ENCODE data around the gene PCNT.
"Not testable (repeated sequence)": the region's sequence is repeated elsewhere in the genome, so short reads cannot be mapped to it uniquely, and the experiment has no call there.

The PCNT gene

DNA sequence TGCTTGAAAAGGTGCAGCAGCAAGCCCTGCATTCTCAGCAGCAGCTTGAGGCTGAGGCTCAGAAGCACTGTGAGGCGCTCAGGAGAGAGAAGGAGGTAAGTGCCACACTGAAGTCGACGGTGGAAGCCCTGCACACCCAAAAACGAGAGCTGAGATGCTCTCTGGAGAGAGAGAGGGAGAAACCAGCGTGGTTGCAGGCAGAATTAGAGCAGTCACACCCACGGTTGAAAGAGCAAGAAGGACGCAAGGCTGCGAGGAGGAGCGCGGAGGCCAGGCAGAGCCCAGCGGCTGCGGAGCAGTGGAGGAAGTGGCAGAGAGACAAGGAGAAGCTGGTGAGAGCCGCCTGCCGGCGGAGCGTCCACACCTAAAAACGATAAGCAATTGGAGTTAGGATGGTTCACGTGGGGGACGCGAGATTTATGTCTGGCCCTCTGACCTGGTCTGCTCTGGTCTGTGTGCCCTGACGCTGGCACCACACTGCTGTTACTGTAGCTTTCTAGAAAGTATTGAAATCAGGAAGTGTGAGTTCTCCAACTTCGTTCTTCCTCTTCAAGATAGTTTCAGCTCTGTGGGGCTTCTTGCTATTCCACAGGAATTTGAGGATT is 108.0 kb downstream of the PCNT start:
- TF ChIP-seq, protein P1, sequence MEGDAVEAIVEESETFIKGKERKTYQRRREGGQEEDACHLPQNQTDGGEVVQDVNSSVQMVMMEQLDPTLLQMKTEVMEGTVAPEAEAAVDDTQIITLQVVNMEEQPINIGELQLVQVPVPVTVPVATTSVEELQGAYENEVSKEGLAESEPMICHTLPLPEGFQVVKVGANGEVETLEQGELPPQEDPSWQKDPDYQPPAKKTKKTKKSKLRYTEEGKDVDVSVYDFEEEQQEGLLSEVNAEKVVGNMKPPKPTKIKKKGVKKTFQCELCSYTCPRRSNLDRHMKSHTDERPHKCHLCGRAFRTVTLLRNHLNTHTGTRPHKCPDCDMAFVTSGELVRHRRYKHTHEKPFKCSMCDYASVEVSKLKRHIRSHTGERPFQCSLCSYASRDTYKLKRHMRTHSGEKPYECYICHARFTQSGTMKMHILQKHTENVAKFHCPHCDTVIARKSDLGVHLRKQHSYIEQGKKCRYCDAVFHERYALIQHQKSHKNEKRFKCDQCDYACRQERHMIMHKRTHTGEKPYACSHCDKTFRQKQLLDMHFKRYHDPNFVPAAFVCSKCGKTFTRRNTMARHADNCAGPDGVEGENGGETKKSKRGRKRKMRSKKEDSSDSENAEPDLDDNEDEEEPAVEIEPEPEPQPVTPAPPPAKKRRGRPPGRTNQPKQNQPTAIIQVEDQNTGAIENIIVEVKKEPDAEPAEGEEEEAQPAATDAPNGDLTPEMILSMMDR (IDR thresholded peaks at IDR 0.05; ENCODE audit: borderline replicate concordance, insufficient read depth, low read depth, low read length), result no peak
- no peak overlapping the region for H3K4me3 ChIP-seq (ENCODE audit: low read depth, low read length)

DNA sequence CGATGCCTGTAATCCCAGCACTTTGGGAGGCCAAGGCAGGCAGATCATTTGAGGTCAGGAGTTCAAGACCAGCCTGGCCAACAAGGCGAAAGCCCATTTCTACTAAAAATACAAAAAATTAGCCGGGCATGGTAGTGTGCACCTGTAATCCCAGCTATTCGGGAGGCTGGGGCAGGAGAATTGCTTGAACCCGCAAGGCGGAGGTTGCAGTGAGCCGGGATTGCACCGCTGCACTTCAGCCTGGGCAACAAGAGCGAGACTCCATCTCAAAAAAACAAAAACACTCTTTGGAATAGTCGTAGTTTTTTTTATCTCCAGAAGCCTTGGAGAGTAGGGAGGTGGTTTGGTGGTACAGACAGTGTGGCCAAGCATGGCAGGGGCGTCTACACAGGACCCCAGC is 109.2 kb downstream of the PCNT start:
- H3K4me3 ChIP-seq (ENCODE audit: low read depth, low read length), result not testable (repeated sequence)

DNA sequence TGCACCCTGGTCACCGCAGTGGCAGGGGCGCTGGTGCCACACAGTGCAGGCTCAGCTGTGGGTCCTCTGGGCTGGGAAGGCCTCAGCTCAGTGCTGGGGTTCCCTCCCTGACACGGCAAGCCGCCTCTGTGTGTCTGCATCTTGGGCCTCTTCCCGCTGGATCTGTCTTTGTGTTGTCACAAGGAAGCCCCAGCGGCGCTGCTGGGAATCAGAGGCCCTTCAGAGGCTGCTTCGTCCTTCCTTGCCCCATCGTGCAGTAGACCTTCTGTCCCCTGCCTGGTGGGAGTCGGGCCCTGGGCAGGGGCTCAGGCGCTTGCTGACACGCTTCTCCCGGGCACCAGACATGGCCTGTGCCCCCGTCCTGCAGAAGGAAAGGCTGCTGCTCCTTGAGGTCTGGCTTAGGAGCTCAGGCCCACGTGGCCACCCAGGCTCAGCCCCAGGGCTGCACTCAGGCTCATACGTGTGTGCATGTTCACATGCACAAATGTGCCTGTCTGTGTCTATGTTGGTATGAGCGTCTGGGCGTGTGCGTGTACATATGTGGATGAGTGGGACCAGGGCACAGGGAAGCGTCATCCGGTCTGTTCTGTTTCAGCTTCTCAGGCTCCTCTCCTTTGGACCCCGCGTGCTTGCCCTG is 110.5 kb downstream of the PCNT start:
- TF ChIP-seq, protein P1 (IDR thresholded peaks at IDR 0.05; ENCODE audit: borderline replicate concordance, insufficient read depth, low read depth, low read length), result no peak
- H3K4me3 ChIP-seq (ENCODE audit: low read depth, low read length), result no peak overlapping the region

DNA sequence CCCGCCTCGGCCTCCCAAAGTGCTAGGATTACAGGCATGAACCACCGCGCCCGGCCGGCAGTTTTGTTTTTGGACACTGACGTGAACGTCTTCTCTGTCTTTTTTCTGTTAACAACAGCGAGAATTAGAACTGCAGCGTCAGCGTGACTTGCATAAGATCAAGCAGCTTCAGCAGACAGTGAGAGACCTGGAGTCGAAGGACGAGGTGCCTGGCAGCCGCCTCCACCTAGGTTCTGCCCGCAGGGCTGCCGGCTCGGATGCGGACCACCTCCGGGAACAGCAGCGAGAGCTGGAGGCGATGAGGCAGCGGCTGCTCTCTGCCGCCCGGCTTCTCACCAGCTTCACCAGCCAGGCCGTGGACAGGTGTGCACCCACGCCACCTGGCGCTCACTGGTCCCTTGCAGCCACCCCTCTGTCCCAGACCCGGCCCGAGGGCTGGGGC is 111.9 kb downstream of the PCNT start:
- TF ChIP-seq, protein P1 (IDR thresholded peaks at IDR 0.05; ENCODE audit: borderline replicate concordance, insufficient read depth, low read depth, low read length), result no peak
- no peak overlapping the region for H3K4me3 ChIP-seq (ENCODE audit: low read depth, low read length)

DNA sequence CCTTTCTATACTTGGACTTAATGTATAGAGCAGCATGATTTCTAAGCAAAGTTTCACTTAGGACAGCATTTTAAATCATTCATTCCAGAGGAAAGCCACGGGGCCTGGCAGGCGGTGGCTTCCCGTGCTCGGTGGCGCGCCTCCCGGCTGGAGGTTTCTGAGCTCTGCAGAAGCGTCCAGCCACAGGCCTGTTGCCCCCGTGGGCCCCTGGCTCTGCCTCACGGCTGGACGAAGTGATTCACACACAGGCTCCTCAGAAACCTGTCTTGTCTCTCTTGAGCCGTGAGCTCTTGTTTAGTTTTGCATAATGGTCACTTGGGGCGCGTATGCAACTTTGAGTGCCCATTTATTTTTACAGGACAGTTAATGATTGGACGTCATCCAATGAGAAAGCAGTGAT is 112.7 kb downstream of the PCNT start:
- no peak overlapping the region for H3K4me3 ChIP-seq (ENCODE audit: low read depth, low read length)
- TF ChIP-seq, protein P1 (IDR thresholded peaks at IDR 0.05; ENCODE audit: borderline replicate concordance, insufficient read depth, low read depth, low read length), result no peak

DNA sequence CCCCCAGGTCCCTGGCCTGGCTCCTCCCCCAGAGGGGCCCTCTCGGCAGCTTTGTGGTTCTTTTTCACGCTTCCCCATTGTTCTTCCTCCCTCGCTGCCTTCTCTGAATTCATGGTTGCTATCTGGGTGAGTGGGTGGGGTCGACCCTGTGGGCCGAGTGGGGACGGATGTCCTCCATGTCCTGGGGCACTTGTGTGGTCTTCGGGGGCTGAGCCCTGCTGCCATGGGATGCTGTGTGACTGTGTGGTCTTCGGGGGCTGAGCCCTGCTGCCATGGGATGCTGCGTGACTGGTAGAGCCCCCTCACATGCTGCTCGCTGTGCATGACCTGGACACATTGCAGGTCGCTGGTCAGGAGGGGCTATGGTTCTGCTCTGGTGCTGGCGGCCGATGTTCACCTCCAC is 113.1 kb downstream of the PCNT start:
- H3K4me3 ChIP-seq (ENCODE audit: low read depth, low read length), result no peak overlapping the region
- TF ChIP-seq, protein P1 (IDR thresholded peaks at IDR 0.05; ENCODE audit: borderline replicate concordance, insufficient read depth, low read depth, low read length), result no peak

DNA sequence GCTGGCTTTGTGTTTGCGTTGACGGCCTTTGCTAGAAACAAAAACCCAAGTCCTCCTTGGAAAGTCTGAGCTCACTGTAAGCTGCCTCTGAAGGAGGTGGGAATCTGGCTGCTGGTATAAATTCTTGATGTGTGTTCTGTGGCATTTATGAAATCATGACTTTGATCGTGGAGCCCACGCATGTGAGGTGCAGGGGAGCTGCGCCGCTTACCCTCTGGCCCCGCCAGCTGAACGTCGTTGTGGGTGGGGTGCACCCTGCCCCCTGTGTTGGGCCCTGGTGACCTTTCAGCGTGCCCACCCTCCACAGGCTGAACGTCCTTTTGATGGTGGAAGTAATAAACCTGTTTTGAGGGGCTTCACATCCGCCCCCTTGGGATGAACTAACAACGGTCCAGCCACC is 113.6 kb downstream of the PCNT start:
- TF ChIP-seq, protein P1 (IDR thresholded peaks at IDR 0.05; ENCODE audit: borderline replicate concordance, insufficient read depth, low read depth, low read length), result no peak
- no peak overlapping the region for H3K4me3 ChIP-seq (ENCODE audit: low read depth, low read length)

Data from GM12875 (cell line).